Activated CD4-positive, CD25-positive, alpha-beta regulatory T cell (primary cell): ENCODE results near the gene SLC39A7.

Experiments used
- DNase-seq, 4 experiments: peaks; one replicate each; lab custom pipeline; 2025; lab: John Stamatoyannopoulos, UW

The SLC39A7 gene, protein sequence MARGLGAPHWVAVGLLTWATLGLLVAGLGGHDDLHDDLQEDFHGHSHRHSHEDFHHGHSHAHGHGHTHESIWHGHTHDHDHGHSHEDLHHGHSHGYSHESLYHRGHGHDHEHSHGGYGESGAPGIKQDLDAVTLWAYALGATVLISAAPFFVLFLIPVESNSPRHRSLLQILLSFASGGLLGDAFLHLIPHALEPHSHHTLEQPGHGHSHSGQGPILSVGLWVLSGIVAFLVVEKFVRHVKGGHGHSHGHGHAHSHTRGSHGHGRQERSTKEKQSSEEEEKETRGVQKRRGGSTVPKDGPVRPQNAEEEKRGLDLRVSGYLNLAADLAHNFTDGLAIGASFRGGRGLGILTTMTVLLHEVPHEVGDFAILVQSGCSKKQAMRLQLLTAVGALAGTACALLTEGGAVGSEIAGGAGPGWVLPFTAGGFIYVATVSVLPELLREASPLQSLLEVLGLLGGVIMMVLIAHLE

DNA sequence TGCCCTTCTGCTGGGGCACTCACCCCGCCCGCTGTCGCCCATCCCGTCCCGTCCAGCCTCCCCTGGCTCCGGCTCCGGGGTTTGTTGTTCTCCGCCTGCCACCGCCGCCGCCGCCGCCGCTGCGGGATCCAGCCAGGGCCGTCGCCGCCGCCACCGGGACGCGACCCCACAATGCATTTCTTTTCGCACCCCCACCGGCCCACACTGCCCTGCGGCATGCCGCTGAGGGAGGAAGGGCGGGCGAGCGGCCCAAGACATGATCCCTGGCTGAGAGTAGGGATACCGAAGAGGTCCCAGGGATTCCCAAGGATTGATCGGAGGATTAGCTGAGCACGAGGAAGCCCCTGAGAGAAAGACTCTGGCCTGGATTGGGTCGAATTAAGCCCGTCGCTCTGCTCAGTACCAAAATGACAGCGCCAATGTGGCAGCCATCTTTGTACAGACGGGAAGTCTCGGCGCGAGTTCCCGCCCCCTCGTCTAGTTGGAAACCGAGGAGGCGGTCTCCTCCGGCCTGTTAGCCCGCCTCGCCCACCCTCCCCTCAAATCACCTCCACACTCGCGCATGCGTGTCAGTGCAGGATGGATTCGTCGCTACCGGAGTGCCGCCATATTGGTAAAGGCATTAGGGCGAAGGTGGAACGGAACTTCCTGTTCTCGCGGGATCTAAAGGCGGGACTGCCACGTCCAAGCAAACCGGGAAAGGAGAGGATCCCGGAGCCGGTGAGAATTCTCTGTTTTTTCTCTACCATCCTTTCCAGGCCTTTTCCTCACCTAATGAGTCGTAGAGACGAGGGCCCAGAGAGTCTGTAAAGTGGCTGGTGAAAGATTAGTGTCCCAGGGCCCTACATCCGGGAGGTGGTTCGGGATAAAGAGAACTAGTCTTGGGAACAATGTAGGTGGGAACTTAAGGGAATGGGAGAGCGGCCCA lies at the start of gene SLC39A7, which contains the start of gene RXRB:
TSS of gene SLC39A7 (plus strand) at position 649 of the 928 bp plus-strand sequence. CDS start 379 bp downstream, outside the sequence.
TSS of gene RXRB (minus strand) at position 447 of the 928 bp plus-strand sequence. CDS start at position 258, 189 bp downstream.
- peak; percentile 96 to 99 (median 98) for DNase-seq

DNA sequence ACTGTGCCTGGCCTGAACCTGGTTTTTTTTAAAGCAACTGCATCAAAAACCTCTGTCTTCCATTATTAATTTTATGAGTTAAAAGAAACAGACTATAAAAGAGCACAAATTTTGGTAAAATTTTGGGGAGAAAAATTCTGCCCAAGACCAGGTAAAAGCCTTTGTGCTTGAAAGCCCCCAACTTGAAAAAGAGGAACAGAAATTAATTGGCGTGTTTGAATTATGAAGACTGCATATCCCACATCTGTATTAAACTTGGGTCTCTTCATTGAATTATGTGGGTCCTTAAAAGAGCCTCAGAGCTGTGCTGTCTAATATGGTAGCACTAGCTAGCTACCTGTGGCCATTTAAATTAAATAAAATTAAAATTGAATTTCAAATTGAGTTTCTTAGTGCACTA lies 49.6 kb upstream of the SLC39A7 start:
- no peak for DNase-seq

DNA sequence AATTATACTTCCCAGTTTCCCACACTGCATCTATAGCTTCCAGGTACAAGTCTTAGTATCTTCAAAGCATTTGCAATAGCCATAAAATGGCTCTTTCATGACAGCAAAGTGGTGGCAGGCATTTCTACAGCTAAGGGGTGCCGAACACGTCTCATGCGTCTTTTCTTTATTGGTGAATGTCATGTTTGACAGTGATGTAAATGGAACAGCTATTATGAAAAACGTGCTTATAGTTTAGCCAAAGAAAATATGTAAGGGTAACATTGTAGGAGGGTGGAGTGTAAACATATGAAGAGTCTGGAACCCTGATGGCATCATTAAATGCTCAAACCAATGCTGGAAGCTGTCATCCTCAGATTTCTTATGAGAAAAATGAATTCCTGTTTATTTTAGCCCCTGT lies 46.3 kb upstream of the SLC39A7 start:
- DNase-seq, result no peak

DNA sequence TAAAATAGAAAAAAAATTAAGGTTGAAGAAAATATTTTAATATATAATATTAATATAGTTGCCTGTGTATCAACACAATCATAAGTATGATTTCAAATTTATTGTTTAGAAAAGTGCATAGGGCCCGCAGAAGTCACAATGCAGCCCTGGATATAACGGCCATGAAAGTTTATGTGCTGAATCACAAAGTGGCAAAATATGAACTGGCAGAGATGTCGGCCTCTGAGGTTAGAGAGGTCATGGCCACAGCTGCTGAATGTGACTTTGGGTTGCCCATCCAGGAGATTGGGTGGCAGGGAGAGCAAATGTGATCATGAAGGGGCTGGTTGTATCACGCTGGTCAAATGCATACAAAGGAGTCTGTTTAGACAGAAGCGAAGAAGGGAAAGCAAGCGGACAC lies 44.1 kb upstream of the SLC39A7 start:
- DNase-seq, result no peak

DNA sequence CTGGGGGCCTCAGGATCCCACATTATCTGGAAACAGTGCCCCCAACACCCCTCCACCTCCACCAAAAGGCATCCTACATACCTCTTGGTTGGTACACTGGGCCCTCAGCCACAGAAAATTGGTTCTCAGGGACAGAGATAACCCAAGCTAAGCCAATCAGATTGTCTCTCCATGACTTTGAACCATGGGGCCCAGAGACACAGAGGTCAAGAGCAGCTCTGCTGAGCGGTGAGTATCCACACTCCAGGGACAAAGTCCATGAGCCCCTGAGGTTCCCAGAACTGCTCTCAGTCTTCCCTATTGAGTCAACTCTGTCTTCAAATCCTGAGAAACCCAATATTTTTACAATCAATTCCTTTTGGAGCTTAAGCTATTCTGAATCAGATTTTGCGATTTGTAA lies 43.7 kb upstream of the SLC39A7 start:
- DNase-seq, result no peak

DNA sequence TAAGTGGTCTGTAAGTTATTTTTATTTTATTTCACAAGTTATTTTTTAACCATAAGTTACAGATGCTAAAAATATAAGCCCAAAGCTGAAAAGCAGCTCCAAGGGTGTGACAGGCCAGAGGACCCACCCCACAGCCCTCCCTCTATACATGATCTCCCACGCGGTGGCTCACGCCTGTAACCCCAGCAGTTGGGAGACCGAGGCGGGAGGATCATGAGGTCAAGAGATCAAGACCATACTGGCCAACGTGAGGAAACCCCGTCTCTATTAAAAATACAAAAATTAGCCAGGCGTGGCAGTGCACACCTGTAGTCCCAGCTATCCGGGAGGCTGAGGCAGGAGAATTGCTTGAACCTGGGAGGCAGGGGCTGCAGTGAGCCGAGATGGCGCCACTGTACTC lies 40.6 kb upstream of the SLC39A7 start:
- no peak for DNase-seq

DNA sequence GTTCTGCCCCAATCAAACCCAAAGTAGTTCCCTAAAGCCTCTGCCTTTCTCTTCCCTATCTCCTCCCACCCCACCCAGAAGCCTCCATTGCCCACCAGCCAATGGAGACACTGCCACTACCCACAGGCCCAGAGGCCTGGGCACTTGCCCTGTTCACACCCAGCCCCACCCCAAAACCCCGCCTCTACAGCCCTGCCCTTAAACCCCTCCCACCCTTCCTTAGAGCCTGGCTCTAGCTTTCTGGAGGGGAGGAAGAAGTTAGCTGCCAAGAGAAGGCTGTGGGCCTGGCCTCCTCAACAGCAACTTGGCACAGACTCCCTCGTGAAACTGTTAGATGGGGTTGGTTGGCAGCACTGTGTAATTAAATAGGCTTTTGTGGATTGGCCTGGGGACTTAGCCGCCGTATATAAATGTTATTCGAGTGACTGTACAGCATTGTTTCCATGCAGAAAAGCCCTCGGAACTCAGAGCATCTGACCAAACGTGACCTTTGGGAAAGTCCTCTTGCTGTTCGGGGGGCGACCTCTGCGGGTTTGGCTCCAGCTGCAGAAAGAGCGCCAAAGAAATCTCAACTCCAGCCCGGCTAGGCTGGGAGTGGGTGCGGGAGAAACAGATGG lies 39.8 kb upstream of the SLC39A7 start:
- no peak for DNase-seq

DNA sequence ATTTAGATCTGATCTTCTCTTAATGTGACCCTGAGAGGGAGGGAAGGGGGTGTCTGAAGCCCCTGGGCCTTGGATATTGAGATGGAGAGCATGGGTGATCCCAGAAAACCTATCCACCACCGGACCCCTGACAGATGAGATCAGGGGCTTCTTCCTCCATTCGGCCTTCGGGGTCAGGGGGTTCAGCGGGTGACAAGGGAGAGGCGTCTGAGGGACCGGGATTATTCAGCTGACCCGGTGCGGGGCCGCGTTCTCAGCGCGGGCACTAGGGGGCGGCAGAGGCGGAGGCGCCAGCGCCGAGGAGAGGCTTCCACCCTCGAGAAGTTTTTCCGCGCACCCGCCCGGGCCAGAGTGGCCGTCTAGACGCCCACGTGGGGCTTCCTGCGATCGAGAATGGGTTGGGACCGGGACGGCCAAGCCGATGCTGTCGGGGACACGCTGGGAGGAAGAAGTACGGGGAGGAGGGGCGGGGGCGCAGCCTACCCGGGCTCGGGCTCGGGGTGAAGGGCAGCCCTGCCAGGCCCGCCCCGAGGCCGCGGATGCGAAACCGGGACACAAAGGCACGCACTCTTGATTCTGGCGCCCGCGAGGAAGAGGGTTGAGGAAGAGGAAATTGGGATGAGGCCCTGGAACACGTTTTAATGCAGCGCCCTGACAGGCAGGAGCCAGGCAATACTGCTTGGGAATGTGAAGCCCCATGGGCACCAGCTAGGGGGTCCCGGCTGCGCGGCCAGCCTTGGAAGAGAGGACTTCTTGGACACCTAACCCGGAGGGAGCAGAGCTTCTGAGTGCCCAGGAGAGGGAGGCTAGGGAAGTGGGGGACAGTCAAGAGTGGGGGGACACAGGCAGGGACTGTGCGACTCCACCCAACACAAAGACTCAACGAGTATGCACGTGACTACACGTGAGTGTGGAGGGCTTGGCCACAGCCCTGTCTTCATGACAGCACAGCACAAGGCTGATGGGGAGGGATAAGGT lies 39.0 kb upstream of the SLC39A7 start:
- DNase-seq, result peak; percentile 65 to 78 (median 71)

DNA sequence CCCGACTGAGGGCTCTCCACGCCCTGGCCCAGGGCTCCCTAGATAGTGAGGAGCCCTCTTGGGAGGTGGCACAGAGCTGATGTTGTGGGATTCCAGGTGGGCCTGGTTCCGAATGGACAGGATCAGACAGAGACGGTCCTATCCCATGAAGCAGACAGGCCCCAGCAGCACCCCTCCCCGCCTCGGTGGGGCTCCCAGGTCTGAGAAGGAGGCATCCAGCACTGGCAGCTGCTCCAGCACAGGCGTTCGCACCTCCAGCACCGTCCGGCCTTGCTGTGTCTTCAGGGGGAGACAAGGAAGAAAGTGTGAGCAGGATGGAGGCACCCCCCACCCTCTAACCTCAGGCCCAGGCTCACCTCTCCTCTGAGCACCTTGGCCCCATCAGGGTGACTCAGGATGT lies 37.1 kb upstream of the SLC39A7 start:
- no peak for DNase-seq

DNA sequence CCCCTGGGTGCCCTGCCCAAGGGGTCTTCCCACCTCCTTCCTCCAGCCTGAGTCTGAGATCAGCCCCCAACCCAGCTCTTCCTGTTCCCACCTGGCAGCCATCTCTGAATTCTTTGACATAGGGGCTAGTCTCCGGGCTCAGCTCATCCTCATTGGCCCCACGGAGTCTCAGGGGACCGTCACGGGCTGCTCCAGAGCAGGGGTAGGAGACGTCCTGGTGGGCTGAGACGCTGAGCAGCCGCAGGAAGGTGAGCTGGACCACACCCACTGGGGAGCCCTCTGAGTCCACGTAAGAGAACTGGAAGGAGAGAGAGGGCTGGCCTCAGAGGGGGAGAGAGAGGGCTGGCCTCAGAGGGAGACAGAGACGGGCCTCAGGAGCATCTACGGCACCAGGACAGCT lies 36.5 kb upstream of the SLC39A7 start:
- no peak for DNase-seq

DNA sequence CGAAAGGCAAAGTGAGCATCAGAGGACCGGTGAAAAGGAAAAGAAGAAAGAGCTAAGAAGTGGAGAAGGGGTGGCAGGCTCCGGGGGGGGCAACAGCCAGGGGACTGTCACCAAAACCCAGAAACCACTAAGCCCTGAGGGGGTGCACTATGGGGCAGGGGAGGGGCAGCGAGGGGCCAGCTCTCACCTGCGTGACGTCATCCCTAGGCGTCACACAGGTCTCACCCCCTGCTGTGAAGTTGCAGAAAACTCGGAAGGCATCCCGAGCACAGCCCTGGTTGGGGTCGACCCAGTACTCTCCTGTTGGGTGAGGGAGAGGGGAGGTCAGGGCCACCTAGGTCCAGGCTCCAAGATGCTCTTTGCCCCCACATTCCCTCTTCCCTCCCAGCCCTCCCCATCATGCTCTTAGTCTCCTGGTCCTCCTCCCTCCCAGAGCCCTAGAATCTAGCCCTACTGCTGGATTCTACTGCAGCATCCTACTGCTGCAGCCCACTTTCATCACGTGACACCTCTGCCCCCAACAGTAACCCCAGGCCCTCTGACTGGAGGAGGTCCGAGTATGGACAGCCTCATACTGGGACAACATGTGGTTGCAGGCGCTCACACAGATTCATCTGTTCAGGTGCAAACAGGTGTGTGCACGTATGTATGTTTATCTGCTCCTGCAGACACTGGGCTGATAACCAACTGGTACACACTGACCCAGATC lies 35.8 kb upstream of the SLC39A7 start:
- no peak for DNase-seq

DNA sequence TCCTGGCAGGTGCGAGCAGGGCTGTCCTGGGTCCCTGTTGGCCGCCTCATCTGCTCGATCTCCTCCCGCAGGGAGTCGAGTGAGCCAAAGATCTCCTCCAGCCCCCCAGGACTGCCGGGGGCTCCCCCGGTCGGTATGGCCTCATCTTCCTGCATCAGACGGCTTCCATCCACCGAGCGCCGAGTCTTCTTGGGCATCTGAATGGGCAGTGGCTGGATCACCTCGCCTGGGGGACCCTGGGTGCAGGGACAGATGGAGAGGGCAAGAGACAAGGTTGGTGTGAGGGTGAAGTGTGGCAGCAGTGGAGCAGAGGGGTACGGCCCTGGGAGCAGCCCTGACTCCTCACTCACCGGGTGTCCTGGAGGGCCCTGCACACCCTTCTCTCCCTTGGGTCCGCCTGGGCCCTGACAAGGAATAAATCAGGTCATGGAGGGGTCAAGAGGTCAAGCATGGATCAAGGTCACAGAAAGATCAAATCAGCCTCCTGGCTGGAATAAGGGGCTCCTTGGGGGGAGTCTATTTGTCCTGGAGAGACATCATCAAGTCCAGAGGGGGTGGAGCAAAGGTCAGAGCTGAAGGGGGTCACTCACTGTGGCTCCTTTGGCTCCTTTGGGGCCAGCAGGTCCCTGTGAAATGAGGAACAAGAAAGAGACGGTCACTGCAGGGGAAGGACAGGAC lies 34.9 kb upstream of the SLC39A7 start:
- DNase-seq, result no peak

DNA sequence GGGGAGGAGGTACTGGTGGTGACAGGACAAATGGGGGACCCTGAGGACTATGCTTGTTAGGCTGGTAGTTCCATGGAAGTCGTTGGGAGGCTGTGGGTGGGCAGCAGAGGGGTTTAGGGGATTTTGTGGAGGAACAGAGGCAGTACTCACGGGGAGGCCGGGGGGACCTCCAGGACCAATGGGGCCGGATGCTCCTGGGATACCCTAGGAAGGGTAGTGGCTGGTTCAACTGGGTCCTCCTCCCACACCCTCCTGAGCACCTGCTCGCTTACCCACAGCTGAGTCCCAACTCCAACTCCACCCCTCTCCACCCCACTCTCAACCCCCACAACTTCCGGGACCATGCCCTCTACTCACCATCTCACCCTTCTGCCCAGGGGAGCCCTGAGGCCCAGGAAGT lies 34.3 kb upstream of the SLC39A7 start:
- DNase-seq, result no peak

DNA sequence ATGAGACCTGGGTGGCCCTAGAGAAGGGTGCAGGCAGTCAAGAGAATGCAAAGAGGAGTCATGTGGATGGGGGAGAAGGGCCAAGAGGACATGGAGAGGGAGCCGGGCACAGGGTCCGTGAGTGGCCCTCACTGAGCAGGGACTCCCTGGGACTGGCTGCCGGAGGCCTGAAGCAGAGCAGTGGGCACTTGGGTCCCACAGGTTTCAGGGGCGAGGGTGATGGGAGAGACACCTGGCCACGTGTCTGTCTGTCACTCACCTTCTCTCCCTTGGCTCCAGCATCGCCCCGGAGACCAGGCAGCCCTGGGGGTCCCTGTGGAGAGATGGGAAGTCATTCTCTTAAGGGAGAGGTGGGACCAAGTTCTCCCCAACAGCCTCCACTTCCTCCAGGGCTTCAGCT lies 33.9 kb upstream of the SLC39A7 start:
- no peak for DNase-seq

DNA sequence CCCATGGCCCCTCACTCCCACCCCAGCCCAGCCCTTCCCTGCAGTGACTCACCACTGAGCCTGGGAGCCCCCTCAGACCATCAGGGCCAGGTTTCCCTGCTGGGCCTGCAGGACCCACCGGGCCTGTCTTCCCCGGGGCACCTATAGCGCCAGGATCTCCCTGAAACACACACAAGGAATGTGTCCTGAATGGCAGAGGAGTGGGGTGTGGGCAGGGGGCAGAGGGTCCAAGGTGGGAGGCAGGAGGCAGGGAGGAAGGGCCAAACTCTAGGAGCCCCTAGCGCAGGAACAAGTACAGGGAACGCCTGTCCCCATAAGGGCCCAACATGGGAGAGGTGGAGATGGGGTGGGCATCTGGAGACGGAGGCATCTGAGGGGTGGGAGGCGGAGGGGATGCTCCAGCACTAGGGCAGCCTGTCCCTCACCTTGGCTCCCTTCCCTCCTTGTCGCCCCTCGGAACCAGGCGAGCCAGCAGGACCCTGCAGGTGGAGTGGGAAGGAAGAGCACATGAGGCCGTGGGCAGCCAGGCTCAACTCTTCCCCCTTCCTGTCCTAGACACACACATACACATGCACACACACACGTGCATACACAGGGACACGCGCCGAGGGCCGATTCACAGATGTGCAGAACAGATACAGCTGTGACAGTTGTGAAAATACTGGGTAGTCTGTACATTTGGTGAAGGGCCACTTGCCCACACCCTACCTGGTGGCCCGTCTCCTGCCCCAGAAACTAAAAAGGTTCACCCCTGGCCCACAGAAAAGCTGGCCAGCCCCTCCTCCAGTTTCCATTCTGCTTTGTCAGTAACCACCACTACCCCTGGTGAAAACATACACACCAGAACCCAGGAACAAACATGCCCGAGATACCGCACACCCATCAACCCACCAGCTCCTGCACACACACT lies 33.0 kb upstream of the SLC39A7 start:
- no peak for DNase-seq

DNA sequence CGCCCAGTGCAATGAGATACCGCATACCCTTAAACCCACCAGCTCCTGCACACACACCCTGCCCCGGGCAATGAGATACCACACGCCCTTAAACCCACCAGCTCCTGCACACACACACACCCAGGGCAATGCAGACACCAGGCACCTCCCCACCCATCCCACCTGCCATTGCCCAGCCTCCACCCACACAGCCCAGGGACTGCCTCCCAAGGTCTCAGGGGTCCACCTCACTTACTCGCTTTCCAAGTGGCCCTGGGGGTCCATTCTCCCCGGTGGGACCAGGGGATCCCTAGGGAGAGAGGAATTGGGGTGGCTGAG lies 32.4 kb upstream of the SLC39A7 start:
- no peak for DNase-seq

DNA sequence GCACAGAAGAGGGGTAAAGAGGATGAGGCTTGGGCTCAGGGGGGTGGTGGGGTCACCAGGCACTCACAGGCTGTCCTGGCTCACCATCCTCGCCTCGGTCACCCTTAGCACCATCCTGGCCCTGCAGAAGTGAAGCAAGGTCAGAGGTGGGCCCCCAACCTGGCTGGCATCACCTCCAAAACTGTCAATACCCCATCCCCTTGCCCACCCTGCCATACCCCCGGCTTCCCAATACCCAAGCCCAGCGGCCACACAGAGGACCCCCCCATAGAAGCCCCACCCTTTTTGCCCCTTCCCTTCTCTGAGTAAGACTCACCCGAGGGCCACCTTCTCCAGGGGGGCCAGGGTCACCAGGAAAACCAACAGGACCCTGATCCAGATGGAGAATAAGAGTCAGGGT lies 32.0 kb upstream of the SLC39A7 start:
- no peak for DNase-seq

DNA sequence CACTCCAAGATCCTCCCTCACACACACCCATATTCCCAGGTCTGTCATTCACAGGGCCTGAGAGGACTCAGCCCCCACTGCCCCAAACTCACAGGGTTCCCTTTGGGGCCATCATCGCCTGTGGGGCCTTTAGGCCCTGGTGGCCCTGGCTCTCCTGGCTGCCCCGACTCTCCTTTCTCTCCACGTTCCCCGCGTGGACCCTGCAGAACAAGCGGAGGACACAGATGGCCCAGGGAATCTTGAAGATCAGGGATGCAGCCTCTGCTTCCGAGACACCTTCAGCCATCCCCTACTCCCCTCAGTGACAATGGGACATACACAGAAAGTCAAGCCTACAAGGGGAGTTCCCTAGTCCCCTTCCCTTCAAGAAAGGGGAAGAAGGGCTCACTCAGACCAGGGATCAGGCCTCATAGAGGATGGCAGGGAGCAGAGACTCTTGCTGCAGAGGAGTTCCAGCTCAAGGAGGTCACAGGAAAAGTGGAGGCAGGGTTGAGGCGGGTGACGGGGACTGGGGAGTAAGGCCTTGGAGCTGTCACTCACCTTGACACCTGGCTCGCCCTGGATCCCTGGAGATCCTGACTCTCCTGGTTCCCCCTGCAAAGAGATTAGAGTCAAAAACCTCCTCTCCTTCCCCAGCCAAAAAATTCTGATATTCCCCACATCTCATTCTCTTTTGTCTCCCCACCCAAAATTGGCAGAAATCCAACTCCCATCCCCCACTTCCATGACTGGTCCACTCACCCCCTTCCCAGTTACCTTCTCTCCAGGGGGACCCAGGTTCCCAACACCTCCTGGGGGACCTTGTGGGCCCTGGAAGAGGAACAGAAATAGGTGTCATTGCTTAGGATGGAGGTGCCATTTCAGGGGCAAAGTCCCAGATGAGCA lies 31.1 kb upstream of the SLC39A7 start:
- no peak for DNase-seq
